Adrenal gland (tissue), 12 donors: ENCODE results near the gene TMEM138. TPM values are rescaled to one million over a fixed set of nuclear protein-coding genes. Genes with fewer than 3 reads are reported as not detected.

Experiments used
- DNase-seq, 7 donors: peaks; one replicate each; pipeline ENCODE4 v3.0.0-alpha.2; 2019 to 2020
- H3K27ac ChIP-seq, 5 donors: fragments of 200-600 bp; sonication (generic) in 4 of 5; 1 replicate in 3 of 5; 2 replicates in 2 of 5; pipeline versions ENCODE4 v1.5.1 to v1.8.0; 2016 to 2020; ENCODE audit warnings: mild to moderate bottlenecking in 1 of 5
- H3K27me3 ChIP-seq: fragments of 200-600 bp; 2 replicates; pipeline ENCODE4 v1.8.0; 2021
- H3K36me3 ChIP-seq, 2 donors: fragments of 200-600 bp; replicated peaks in 1 of 2; 1 replicate in 1 of 2; 2 replicates in 1 of 2; pipeline versions ENCODE4 v1.5.1 to v1.8.0; 2018 to 2022
- H3K4me1 ChIP-seq, 2 donors: fragments of 200-600 bp; replicated peaks in 1 of 2; 1 replicate in 1 of 2; 2 replicates in 1 of 2; pipeline versions ENCODE4 v1.5.1 to v1.8.0; 2018 to 2021
- H3K4me3 ChIP-seq, 4 donors: fragments of 200-600 bp; sonication (generic) in 3 of 4; one replicate each; pipeline ENCODE4 v1.5.1; 2016 to 2018
- H3K9me3 ChIP-seq, 3 donors: fragments of 200-600 bp; sonication (generic) in 1 of 3; replicated peaks in 1 of 3; 1 replicate in 2 of 3; 2 replicates in 1 of 3; pipeline versions ENCODE4 v1.5.1 to v1.8.0; 2016 to 2021
- POLR2A ChIP-seq, 2 donors: fragments of 450-650 bp; IDR thresholded peaks; one replicate each; pipeline ENCODE4 v1.6.1; 2017; ENCODE audit warnings: antibody characterized with exemption in 2 of 2, mild to moderate bottlenecking in 2 of 2, moderate library complexity in 1 of 2
- WGBS, 4 donors: extraction: QIAGEN DNeasy Blood & Tissue Kit in 2 of 4; methylation state at CpG; one replicate each; pipeline versions ENCODE4 v1.1.5 to v1.1.7; 2013 to 2017; 5-methylcytosine and 5-hydroxymethylcytosine counted together
- intact Hi-C, 2 donors: fragments of 100-400 bp; cut with DNase I; formaldehyde crosslinking; loops; one replicate each; pipeline versions ENCODE4 v1.14.1 to v1.15.0; 2022 to 2023
- polyA plus RNA-seq, 3 donors: library from polyadenylated mRNA; stranded (reverse); fragments of 200-250 nt in 2 of 3; fragments of 350-450 nt in 1 of 3; fragmentation: Illumina TruSeq in 1 of 3; extraction: RNeasy Lipid Tissue Mini Kit (QIAGEN cat#74804) in 1 of 3; gene quantifications; one replicate each; pipeline ENCODE4 v1.2.3, GENCODE V29; 2013 to 2014
- total RNA-seq, 9 donors: library from RNA; depleted of rRNA in 4 of 9; stranded (reverse); fragments of >200 nt in 4 of 9; fragments of 120-200 nt in 1 of 9; fragmentation: NEBNext Ultra II Directional in 1 of 9; extraction: Animal tissue kit (Norgen Biotek cat#: 25700) in 1 of 9; gene quantifications; one replicate each; pipeline versions ENCODE4 v1.1.0 to v1.2.4, GENCODE V29; 2013 to 2023
- TF ChIP-seq, protein P1 (sequence below), 6 experiments: fragments of 450-650 bp in 4 of 6; fragments of 200-600 bp in 2 of 6; sonication (generic) in 1 of 6; IDR thresholded peaks; 1 replicate in 5 of 6; 2 replicates in 1 of 6; pipeline versions ENCODE4 v1.5.1 to v1.8.0; 2016 to 2021; ENCODE audit warnings: antibody characterized with exemption in 6 of 6, mild to moderate bottlenecking in 2 of 6, moderate library complexity in 1 of 6
- donor health status: healthy with polysubstance abuse.
- donor health status: Bipolar disorder and iron deficiency.
- donor health status: DM: yes; HTN: yes; CAD: no.
- donor health status: DM: no; HTN: no; CAD: no.
- donor health status: DM: no; HTN: no; CAD: no.
- donor health status: DM: yes; HTN: yes; CAD: no.

Gene TMEM138
- total and polyA plus RNA-seq, 12 donors = 79.4 to 276 (median 147) TPM

GRCh38 chr11:61367406-61367805 lies 5.2 kb downstream of the TMEM138 start:
- intact Hi-C loops = no loop called here
- no peaks in the 10 kb centered on the region for H3K27me3 ChIP-seq
- H3K27ac ChIP-seq = peak overlapping the region; percentile 65 to 98 (median 86)
- no peak overlapping the region for H3K4me3 ChIP-seq
- no peaks in the 10 kb centered on the region for H3K9me3 ChIP-seq
- 23 to 36% (median 33%) methylated on average over 6 of the region's 6 CpGs for WGBS, 4 donors
- H3K36me3 ChIP-seq = peaks cover 0 to 51% of the 10 kb centered on the region in 2 donors
- peak in 5 of 7 donors; percentile 64 to 83 (median 67) for DNase-seq
- TF ChIP-seq, protein P1, sequence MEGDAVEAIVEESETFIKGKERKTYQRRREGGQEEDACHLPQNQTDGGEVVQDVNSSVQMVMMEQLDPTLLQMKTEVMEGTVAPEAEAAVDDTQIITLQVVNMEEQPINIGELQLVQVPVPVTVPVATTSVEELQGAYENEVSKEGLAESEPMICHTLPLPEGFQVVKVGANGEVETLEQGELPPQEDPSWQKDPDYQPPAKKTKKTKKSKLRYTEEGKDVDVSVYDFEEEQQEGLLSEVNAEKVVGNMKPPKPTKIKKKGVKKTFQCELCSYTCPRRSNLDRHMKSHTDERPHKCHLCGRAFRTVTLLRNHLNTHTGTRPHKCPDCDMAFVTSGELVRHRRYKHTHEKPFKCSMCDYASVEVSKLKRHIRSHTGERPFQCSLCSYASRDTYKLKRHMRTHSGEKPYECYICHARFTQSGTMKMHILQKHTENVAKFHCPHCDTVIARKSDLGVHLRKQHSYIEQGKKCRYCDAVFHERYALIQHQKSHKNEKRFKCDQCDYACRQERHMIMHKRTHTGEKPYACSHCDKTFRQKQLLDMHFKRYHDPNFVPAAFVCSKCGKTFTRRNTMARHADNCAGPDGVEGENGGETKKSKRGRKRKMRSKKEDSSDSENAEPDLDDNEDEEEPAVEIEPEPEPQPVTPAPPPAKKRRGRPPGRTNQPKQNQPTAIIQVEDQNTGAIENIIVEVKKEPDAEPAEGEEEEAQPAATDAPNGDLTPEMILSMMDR (IDR thresholded peaks at IDR 0.05) = no peak
- TF ChIP-seq POLR2A (IDR thresholded peaks at IDR 0.05) = peak in 1 of 2 donors; percentile 16
- peaks cover 54 to 81% of the 10 kb centered on the region in 2 donors for H3K4me1 ChIP-seq

DNA sequence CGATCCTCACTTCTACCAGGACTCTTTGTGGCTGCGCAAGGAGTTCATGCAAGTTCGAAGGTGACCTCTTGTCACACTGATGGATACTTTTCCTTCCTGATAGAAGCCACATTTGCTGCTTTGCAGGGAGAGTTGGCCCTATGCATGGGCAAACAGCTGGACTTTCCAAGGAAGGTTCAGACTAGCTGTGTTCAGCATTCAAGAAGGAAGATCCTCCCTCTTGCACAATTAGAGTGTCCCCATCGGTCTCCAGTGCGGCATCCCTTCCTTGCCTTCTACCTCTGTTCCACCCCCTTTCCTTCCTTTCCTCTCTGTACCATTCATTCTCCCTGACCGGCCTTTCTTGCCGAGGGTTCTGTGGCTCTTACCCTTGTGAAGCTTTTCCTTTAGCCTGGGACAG lies 6.5 kb downstream of the TMEM138 start:
- no peak overlapping the region for H3K4me3 ChIP-seq
- intact Hi-C loops = no loop called here
- WGBS, 4 donors = 90 to 93% (median 90%) methylated on average over 7 of the region's 7 CpGs
- peak overlapping the region in 4 of 5 donors; percentile 77 to 98 (median 90) for H3K27ac ChIP-seq
- TF ChIP-seq, protein P1 (IDR thresholded peaks at IDR 0.05) = no peak
- TF ChIP-seq POLR2A (IDR thresholded peaks at IDR 0.05) = no peak
- H3K27me3 ChIP-seq = no peaks in the 10 kb centered on the region
- H3K4me1 ChIP-seq = peaks cover 56 to 85% of the 10 kb centered on the region in 2 donors
- peaks cover 0 to 51% of the 10 kb centered on the region in 2 donors for H3K36me3 ChIP-seq
- no peaks in the 10 kb centered on the region for H3K9me3 ChIP-seq
- DNase-seq = no peak

DNA sequence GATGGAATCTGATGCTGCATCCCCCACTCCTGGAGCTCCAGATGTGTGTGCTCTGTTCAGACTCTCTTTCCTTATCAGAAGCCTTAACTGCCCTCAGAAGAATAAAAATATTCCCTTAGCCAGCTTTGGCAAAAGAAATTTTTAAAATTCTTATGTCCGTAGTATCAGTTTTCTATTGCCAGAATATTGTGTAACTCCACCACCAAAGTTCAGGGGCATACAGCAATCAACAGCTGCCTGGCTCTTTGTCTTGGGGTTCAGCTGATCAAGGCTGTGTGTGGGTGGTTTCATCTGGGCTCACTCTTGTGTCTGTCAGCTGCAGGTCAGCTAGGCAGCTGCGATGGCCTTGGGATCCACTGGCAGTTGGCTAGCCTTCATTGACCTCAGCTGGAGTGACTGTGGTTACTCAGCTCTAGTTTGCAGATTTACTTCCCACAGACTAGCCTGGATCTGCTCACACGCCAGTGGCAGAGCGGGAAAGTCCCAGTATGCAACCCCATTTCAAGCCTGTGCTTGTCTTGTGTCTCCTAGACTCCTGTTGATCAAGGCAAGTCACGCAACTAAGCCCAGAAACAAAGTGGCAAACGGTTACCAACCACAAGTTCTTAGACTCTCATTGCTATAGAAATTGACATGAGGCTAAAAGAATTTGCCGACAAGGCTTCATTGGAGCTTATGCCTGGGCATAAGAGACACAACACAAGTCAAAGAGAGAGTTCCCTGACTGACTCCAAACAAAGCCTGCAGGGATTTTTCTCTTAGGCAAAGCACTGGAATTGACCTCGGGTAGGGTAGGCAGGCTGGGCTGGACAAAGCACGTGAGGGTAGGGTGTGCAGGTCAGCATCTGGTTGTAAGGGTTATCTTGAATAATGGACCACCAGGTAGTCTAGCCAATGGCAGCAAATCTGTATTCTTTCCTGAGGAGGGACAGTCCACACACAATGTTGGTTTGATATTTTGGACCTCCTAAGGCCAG lies 7.5 kb downstream of the TMEM138 start:
- no peaks in the 10 kb centered on the region for H3K27me3 ChIP-seq
- H3K27ac ChIP-seq = peak overlapping the region; percentile 61 to 98 (median 86)
- DNase-seq = peak; percentile 80 to 97 (median 95)
- peak in 1 of 2 donors; percentile 42 for TF ChIP-seq POLR2A (IDR thresholded peaks at IDR 0.05)
- TF ChIP-seq, protein P1 (IDR thresholded peaks at IDR 0.05) = no peak
- H3K4me1 ChIP-seq = peaks cover 51 to 76% of the 10 kb centered on the region in 2 donors
- no peak overlapping the region for H3K4me3 ChIP-seq
- peaks cover 0 to 45% of the 10 kb centered on the region in 2 donors for H3K36me3 ChIP-seq
- intact Hi-C loops = no loop called here
- no peaks in the 10 kb centered on the region for H3K9me3 ChIP-seq
- 42 to 57% (median 51%) methylated on average over 8 to 9 of the region's 9 CpGs for WGBS, 4 donors

DNA sequence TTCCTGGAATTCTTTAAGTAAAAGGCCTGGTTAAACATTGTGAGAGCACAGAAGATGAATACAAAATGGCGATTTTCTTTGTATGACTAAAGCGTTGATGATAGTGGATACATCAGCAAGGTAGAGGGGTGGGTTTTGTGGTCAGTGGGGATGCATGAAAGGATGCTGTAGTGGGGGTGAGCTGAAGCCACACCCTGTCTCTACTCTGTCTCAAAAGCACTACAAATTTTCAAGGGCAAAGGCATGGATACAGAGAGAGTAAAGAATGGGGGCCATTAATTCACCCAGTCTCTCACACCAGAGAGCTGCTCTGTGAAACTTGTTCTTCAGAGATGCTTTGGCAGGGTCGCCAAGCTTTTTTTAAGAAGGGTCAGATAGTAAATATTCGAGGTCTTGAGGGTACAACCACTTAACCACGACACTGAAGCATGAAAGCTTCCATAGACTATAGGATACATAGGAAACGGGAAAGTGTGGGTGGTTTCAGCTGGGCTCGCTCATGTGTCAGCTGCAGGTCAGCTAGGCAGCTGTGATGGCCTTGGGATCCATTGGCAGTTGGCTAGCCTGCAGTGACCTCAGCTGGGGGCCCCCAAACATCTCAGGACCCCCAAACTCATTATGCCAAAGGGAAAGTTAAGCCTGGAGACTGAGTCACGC lies 8.3 kb downstream of the TMEM138 start:
- peak overlapping the region; percentile 61 to 98 (median 86) for H3K27ac ChIP-seq
- intact Hi-C loops = no loop called here
- DNase-seq = no peak
- peaks cover 0 to 39% of the 10 kb centered on the region in 2 donors for H3K36me3 ChIP-seq
- H3K4me1 ChIP-seq = peaks cover 51 to 72% of the 10 kb centered on the region in 2 donors
- no peaks in the 10 kb centered on the region for H3K27me3 ChIP-seq
- no peak overlapping the region for H3K4me3 ChIP-seq
- no peaks in the 10 kb centered on the region for H3K9me3 ChIP-seq
- WGBS, 4 donors = 81 to 91% (median 85%) methylated on average over 8 of the region's 8 CpGs
- TF ChIP-seq, protein P1 (IDR thresholded peaks at IDR 0.05) = no peak
- TF ChIP-seq POLR2A (IDR thresholded peaks at IDR 0.05) = no peak
